Measurements from ENCODE around the gene RAVER1.

Gene RAVER1

GRCh38 chr19:10317045-10317856 is 16.1 kb downstream of the RAVER1 start:
- no peak for DNase-seq

DNA sequence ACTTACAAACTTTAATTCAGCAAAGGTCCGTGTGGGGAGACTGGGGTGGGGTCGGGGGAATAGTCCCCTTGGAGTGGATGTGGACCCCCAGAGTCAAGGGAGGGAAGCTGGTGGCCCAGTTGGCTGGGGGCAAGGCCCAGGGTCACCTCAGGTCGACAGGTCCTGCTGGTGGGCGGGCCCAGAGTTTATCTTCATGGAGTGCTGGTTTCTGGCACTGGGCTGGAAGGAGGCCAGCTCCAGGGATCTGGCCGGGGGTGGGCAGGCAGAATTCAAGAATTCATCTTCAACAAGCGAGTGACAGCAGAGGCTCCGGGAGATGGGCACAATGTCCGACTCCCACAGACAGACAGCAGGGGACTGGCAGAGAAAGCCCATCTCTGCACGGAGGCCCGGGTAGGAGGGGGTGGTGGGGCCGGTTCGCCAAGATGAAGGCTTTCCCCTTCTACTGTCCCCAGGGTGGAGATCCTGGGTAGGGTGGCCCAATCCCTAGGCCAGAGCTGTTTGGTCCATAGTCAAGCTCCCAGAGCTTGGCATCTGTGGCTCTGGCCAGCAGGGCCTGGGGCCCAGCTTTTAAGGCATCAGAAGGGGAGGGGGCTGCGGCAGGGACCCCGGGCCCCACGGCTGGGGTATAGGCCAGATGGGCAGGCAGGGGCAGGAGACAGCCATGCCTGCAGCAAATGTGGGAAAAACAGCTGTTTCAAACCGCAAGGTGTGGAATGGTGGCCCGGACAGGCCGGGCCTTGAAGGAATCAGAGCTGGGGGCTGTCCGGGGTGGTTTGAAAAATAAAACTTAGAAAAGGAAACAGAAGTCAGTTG is 16.9 kb downstream of the RAVER1 start:
- no peak for DNase-seq

DNA sequence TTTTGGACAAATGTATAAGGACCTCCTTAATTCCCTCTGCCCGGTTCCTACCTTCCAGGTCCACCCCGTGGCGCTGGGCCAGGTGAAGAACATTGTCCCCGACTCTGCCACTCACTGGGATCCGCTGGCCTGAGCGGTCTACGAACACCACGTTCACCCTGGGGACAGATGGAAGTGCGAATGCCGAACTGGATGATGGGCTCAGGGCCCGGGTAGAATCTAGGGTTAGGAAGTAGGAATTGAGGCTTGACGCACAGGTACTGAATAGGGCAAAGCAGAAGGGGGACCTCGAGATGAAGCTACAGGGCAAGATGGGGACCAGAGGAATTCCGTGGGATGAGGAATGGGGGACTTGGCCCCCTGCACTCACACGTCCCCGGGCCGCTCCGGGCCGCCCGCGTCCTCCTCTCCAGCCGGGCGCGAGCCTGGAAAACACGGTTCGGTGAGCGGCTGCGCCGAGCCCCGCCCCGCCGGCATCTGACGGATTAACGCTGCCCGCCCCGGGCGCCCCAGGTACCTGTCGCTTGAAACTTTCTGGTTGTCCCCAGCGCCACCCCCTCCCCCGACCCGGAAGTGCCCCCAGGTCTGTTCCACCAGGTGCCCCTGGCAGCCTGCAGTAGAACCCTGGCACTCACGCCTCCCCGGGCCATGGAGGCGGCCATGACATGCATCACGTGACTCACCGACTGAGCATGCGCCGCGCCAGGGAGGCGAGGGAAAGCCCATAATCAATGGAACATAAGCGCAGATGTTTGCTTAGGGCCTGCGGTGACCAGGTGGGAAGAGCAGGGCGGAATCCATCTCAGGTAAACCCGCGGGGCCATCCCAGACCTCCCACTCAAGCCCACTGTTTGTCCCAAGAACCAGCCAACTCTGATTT is 17.8 kb downstream of the RAVER1 start, which contains the start of gene FDX2:
TSS of gene FDX2 (minus strand) at position 681 of the 880 bp plus-strand sequence. CDS start at position 662, 19 bp downstream.
- DNase-seq, result peak; percentile 75 to 88 (median 84)

DNA sequence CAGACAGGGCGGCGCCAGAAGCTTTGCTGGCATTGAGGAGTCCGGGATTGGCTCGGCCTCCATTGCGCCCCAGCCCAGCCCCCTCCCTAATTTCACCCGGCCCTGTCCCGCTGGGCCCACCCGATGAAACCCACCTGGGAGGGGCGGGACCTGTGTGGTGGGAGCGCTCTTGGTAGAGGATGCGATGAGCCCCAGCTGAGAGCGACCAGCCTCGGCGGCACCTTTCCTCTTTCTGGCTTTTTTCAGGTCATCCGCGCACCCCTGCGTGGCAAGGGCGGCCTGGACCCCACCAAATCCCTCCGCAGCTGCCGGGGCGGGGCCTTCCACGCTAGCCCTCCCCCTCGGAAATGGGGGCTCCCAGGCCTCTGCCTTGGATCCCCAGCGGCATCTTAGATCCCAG is 23.9 kb downstream of the RAVER1 start, which contains the start of gene ZGLP1:
TSS of gene ZGLP1 (minus strand) at position 393 of the 400 bp plus-strand sequence.
- no peak for DNase-seq

DNA sequence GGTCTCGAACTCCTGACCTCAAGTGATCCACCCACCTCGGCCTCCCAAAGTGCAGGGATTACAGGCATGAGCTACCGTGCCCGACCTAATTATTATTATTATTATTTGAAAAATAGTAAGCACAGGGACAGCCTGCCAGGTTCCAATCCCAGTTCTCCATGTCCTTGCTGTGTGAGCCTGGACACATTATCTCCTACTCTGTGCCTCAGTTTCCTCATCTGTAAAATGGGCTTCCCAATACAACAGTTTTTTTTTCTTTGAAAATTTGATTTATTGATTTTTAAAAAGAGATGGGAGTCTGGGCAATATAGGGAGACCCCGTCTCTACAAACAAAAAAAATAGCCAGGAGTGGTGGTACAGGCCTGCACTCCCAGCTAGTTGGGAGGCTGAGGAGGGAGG is 27.0 kb downstream of the RAVER1 start:
- DNase-seq, result no peak

DNA sequence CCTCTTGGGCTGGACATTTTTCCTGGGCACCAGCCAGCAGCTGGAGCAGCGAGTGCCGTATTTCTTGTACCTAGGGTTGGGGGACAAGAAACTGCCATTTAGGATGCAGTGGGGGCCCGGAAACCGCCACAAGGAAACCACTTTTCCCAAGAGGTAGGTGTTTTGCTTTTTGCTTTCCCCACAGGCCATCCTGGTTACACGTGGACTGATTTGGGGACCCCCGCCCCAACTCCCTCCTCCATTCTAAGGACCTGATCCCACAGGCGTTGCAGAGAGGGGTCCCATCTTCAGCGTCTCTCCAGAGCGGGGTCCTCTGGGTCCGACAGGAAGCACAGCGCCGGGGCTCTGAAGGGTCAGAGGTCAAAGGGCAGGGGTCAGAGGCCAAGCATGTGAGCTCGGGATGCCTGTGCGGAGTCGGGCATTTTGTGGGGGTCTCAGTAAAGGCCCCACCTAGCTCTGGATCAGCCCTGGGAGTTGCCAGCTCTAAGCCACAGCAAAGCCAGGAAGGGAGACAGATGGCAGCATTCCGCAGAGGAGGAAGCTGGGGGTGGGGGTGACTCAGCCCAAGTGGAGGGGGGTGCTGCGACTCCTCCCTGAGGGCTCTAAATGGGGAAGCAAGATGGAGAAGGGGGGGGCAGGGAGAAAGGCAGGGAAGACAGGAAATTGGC is 28.1 kb downstream of the RAVER1 start:
- no peak for DNase-seq

DNA sequence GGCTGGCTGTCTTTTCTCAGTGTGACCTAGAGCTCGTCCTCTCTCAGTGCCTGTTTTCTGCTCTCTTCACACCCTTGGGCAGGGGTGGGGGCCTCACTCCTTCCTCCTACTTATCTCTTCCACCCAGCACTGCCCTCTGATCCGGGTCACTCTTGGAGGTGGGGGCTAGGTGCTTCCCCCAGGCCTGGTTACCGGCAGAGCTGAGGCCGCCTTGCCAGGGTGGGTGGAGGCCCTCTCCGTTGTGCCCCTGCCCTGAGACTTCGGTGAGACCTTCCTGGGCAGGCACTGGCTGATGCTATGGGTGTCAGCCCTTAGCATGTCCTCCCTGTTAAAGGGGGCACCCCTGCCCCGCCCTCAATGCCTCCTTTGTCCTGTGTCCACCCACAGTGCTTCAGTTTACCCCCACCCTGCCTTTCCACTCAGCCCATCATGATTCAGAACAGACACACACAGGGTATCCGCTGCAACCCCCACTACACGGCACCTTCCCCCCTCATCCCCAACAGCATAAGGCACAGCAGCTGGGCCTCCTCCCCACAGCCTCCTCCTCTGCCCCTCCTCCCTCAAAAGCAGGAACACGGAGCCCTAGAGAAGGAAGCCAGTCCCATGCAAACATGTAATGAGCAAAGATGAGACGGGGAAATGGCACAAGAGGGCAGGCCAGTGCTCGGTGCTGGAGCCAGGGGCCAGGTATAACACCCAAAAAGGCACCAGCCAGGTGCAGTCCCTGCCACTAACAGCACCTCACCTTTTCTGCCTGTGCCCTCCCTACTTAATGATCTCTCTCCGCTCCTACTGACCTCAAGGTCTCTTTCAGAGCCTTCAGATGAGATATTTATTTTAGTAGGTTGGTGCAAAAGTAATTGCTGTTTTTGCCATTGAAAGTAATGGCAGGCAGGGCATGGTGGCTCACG is 33.5 kb downstream of the RAVER1 start:
- no peak for DNase-seq

DNA sequence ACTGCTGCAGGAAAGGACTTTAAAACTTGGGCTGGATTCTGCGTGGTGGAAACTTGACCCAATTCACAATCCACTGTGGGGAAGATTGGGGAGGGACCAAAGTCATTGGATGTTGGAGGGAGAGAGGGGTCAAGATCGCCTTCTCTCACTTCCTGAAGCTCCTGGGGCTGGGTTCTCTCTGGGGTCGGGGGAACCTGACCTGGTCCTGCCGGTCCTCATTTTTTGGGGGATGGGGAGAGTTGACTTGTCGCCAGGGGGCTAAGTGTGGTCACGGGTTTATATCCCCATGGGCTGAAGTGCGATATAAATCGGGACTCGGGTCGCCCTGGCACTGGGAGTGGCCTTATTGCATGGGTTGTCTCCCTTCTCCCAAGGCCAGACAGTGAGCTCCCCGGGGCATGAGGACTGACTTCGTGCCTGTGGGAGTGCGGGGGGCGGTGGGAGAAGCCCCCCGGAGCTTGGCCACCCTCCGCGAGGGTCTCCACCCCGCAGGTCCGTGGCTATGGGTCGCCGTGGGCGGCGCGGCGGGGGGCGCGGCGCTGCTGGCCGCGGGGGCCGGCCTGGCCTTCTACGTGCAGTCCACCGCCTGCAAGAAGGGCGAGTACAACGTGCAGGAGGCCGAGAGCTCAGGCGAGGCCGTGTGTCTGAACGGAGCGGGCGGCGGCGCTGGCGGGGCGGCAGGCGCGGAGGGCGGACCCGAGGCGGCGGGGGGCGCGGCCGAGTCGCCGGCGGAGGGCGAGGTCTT is 37.3 kb downstream of the RAVER1 start:
- no peak for DNase-seq

DNA sequence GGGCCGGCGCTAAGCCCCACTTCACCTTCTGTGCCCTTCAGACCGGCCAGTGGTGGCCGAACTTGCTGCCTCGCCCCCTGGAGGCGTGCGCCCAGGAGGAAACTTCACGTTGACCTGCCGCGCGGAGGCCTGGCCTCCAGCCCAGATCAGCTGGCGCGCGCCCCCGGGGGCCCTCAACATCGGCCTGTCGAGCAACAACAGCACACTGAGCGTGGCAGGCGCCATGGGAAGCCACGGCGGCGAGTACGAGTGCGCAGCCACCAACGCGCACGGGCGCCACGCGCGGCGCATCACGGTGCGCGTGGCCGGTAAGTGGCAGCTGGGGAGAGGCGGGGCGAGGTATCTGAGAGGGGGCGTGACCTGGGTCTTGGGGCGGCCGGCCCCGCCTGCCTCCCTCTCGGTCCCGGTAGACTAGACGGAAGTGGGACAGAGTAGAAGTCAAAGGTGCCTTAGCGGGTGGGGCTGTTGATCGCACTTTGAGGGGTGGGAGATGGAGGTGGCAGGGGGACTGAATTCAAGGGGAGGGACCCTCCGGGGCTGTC is 38.0 kb downstream of the RAVER1 start:
- peak in 2 of 4 experiments; percentile 43 to 58 for DNase-seq

- no peak for DNase-seq
These were observed 39.0 kb downstream of the RAVER1 start for GRCh38 chr19:10294368-10294697.

- DNase-seq, result no peak
These were observed 39.5 kb downstream of the RAVER1 start for GRCh38 chr19:10293637-10294367.

DNA sequence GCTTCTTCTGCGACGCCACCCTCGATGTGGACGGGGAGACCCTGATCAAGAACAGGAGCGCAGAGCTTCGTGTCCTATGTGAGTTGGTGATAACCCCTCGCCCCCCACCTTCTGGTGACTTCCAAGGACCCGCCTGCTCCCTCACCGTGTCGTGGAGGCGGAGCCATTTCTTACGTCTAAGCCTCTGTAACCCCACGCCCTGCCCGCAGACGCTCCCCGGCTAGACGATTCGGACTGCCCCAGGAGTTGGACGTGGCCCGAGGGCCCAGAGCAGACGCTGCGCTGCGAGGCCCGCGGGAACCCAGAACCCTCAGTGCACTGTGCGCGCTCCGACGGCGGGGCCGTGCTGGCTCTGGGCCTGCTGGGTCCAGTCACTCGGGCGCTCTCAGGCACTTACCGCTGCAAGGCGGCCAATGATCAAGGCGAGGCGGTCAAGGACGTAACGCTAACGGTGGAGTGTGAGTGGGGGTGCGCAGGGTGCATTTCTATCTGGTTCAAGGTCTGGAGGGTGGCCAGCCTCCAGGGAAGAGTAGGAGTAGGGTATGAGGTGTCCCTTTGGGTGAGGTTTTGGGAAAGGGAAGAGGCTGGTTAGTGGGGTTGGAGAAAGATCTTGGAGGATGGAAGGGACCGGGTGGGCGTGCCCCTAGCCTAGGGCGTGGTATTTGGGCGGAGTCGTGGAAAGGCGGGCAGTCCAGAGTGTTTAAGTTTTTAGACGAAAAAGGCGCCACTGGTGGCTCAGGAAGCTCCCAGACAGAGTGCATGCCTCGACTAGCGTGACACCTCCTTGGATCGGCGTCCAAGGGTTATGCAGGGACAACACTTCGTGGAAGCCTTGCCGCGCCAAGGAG is 40.3 kb downstream of the RAVER1 start:
- no peak for DNase-seq

DNA sequence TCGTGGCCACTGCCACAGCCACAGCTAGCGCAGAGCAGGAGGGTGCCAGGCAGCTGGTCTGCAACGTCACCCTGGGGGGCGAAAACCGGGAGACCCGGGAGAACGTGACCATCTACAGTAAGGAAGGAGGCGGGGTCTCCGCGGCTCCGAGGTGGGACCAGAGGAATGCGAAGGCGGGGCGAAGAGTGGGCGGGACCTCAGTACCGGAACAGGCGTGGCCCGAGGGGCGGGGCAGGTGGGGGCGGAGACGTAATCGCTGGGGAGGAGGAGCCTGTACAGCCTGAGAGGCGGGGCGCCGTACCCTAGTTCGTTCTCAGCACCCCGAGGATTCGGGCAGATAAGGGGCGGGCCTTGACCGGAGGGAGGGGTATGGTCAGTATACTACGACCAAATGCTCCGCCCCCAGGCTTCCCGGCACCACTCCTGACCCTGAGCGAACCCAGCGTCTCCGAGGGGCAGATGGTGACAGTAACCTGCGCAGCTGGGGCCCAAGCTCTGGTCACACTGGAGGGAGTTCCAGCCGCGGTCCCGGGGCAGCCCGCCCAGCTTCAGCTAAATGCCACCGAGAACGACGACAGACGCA is 41.0 kb downstream of the RAVER1 start:
- DNase-seq, result peak; percentile 23 to 55 (median 36)

GRCh38 chr19:10291554-10292205 is 41.6 kb downstream of the RAVER1 start:
- DNase-seq, result no peak

GRCh38 chr19:10290876-10291553 is 42.3 kb downstream of the RAVER1 start:
- DNase-seq, result peak in 2 of 4 experiments; percentile 12 to 28

GRCh38 chr19:10290357-10290875 is 42.9 kb downstream of the RAVER1 start:
- DNase-seq, result no peak
